ENCODE results near the gene HSPD1. TPM values are rescaled to one million over a fixed set of nuclear protein-coding genes. Genes with fewer than 3 reads are reported as not detected.

The HSPD1 gene
- total and polyA plus RNA-seq, 4 donors: 185 to 490 (median 287) TPM

GRCh38 chr2:197500503-197501131, 977 bp upstream of the HSPD1 start (continued):
- no peak for TF ChIP-seq ZBTB33 (IDR thresholded peaks at IDR 0.05)

- under 1% methylated on average over 46 of the region's 46 CpGs for whole genome bisulfite sequencing
- Histone ChIP-seq H3K4me1 (ENCODE audit: control insufficient read depth in 4 of 4, insufficient read depth in 4 of 4, low read length in 3 of 4) (peaks cover 8 to 35% (median 11%) of the 10 kb centered on the region in 4 donors), H3K27me3 (ENCODE audit: control insufficient read depth in 4 of 4, insufficient read depth in 4 of 4, low read length in 3 of 4) (no peaks in the 10 kb centered on the region), H3K9ac (ENCODE audit: low read depth in 1 of 2, low read length in 2 of 2) (peak overlapping the region; percentile 84 to 96), H3K36me3 (ENCODE audit: control insufficient read depth in 4 of 4, insufficient read depth in 3 of 4, low read depth in 1 of 4, low read length in 3 of 4) (peaks cover 6 to 45% (median 29%) of the 10 kb centered on the region in 4 donors), H3K27ac (ENCODE audit: low read depth in 1 of 2, low read length in 2 of 2) (peak overlapping the region; percentile 93 to 97), H3K4me3 (ENCODE audit: low read depth in 1 of 3, low read length in 3 of 3) (peak overlapping the region; percentile 82 to 98 (median 91)), H3K9me3 (ENCODE audit: control insufficient read depth in 4 of 4, low read length in 3 of 4) (no peaks in the 10 kb centered on the region)
- TF ChIP-seq HNF4G (IDR thresholded peaks at IDR 0.05) (no peak), GABPA (IDR thresholded peaks at IDR 0.05 in 1 of 2, conservative IDR thresholded peaks at IDR 0.05 in 1 of 2) (no peak), YY1 (IDR thresholded peaks at IDR 0.05) (peak; percentile 70), HNF4A (conservative IDR thresholded peaks at IDR 0.05) (peak in 1 of 2 donors; percentile 24), RAD21 (IDR thresholded peaks at IDR 0.05) (peak in 1 of 2 donors; percentile 33), FOXA1 (IDR thresholded peaks at IDR 0.05) (no peak), EGR1 (IDR thresholded peaks at IDR 0.05; ENCODE audit: low read depth in 2 of 2) (peak in 1 of 2 donors; percentile 19), JUND (IDR thresholded peaks at IDR 0.05) (no peak), REST (IDR thresholded peaks at IDR 0.05) (no peak), CTCF (IDR thresholded peaks at IDR 0.05; ENCODE audit: low read depth, low read length, missing input control) (no peak), NR2F2 (IDR thresholded peaks at IDR 0.05) (peak; percentile 10), TAF1 (conservative IDR thresholded peaks at IDR 0.05) (peak; percentile 31), RXRA (IDR thresholded peaks at IDR 0.05) (peak; percentile 27 to 30), MAX (IDR thresholded peaks at IDR 0.05) (peak; percentile 64), FOXA2 (IDR thresholded peaks at IDR 0.05) (no peak), ATF3 (IDR thresholded peaks at IDR 0.05) (no peak), SP1 (IDR thresholded peaks at IDR 0.05) (peak; percentile 35), ZBTB33 (IDR thresholded peaks at IDR 0.05) (no peak)
- DNase-seq (ENCODE audit: low spot score): peak; percentile 76
Measured at GRCh38 chr2:197498937-197499593, 575 bp downstream of the HSPD1 start.
